Vagina (tissue), 2 donors: ENCODE measurements around the gene CHODL. TPM values are rescaled to one million over a fixed set of nuclear protein-coding genes. Genes with fewer than 3 reads are reported as not detected.

Source experiments
- DNase-seq, 2 donors: peaks; one replicate each; pipeline ENCODE4 v3.0.0-alpha.2; 2017; ENCODE audit errors: extremely low spot score in 2 of 2
- H3K27ac ChIP-seq: fragments of 200-600 bp; sonication (generic); one replicate; pipeline ENCODE4 v1.5.1; 2019
- H3K27me3 ChIP-seq: fragments of 200-600 bp; sonication (generic); one replicate; pipeline ENCODE4 v1.5.1; 2019
- H3K36me3 ChIP-seq, 2 donors: fragments of 200-600 bp; sonication (generic); one replicate each; pipeline ENCODE4 v1.5.1; 2017 to 2019
- H3K4me1 ChIP-seq: fragments of 200-600 bp; sonication (generic); one replicate; pipeline ENCODE4 v1.5.1; 2019
- H3K4me3 ChIP-seq, 2 donors: fragments of 200-600 bp; sonication (generic); 1 replicate in 1 of 2; 2 replicates in 1 of 2; pipeline ENCODE4 v1.5.1; 2016 to 2019
- H3K9me3 ChIP-seq: fragments of 200-600 bp; sonication (generic); one replicate; pipeline ENCODE4 v1.5.1; 2019
- POLR2A ChIP-seq, 2 donors: fragments of 450-650 bp; IDR thresholded peaks; one replicate each; pipeline ENCODE4 v1.6.1; 2017; ENCODE audit warnings: antibody characterized with exemption in 2 of 2, mild to moderate bottlenecking in 2 of 2, moderate library complexity in 2 of 2
- POLR2AphosphoS5 ChIP-seq, 2 donors: sonication (generic); formaldehyde crosslinking; IDR thresholded peaks; one replicate each; pipeline ENCODE4 v1.9.0; 2017; ENCODE audit warnings: antibody characterized with exemption in 2 of 2, mild to moderate bottlenecking in 2 of 2, low read depth in 1 of 2; ENCODE audit not compliant: insufficient read depth in 1 of 2
- intact Hi-C: fragments of 100-400 bp; cut with DNase I; formaldehyde crosslinking; loops from one replicate; pipeline ENCODE4 v1.15.1; 2023
- total RNA-seq: library from RNA; depleted of rRNA; stranded (reverse); fragments of >200 nt; gene quantifications from one replicate; pipeline ENCODE4 v1.2.3, GENCODE V29; 2016
- TF ChIP-seq, protein P1 (sequence below), 3 experiments: fragments of 450-650 bp in 2 of 3; fragments of 200-600 bp in 1 of 3; sonication (generic) in 1 of 3; IDR thresholded peaks; one replicate each; pipeline ENCODE4 v1.5.1; 2017 to 2019; ENCODE audit warnings: antibody characterized with exemption in 3 of 3, mild to moderate bottlenecking in 2 of 3, moderate library complexity in 2 of 3

Gene CHODL
- total RNA-seq, 1 donor from 2014 or later = 3.2 TPM

DNA sequence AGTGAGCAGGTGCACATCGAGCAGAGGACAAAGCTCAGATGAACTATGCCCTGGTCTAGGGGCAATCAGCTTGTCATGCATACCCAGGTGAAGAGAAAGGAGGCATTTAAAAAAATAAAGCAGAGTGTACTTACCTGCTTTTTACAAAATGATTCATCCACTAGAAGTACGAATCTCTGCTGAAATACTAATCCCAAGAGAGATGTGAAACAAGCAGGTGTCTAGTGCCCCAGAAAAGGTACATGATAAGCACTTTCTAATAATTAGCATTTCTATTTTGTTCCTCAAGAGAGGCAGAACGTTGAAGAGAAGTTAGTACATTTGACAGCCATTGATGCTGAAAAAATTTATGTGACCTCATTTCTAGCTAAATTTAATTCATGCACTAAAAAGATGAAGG lies 31.1 kb downstream of the CHODL start:
- no peak for DNase-seq
- H3K27me3 ChIP-seq = no peaks in the 10 kb centered on the region
- intact Hi-C loops = no loop called here

GRCh38 chr21:18285379-18285778 lies 40.7 kb downstream of the CHODL start:
- TF ChIP-seq POLR2AphosphoS5 (IDR thresholded peaks at IDR 0.05; ENCODE audit: insufficient read depth in 1 of 2, low read depth in 1 of 2) (no peak), POLR2A (IDR thresholded peaks at IDR 0.05) (no peak)
- TF ChIP-seq, protein P1, sequence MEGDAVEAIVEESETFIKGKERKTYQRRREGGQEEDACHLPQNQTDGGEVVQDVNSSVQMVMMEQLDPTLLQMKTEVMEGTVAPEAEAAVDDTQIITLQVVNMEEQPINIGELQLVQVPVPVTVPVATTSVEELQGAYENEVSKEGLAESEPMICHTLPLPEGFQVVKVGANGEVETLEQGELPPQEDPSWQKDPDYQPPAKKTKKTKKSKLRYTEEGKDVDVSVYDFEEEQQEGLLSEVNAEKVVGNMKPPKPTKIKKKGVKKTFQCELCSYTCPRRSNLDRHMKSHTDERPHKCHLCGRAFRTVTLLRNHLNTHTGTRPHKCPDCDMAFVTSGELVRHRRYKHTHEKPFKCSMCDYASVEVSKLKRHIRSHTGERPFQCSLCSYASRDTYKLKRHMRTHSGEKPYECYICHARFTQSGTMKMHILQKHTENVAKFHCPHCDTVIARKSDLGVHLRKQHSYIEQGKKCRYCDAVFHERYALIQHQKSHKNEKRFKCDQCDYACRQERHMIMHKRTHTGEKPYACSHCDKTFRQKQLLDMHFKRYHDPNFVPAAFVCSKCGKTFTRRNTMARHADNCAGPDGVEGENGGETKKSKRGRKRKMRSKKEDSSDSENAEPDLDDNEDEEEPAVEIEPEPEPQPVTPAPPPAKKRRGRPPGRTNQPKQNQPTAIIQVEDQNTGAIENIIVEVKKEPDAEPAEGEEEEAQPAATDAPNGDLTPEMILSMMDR (IDR thresholded peaks at IDR 0.05) = no peak
- Histone ChIP-seq H3K9me3 (no peaks in the 10 kb centered on the region), H3K27ac (no peak overlapping the region), H3K27me3 (no peaks in the 10 kb centered on the region), H3K4me3 (no peak overlapping the region), H3K36me3 (no peaks in the 10 kb centered on the region), H3K4me1 (no peaks in the 10 kb centered on the region)
- intact Hi-C loops = no loop called here
- DNase-seq = no peak

More for the DNA sequence above, 31.1 kb downstream of the CHODL start:
- Histone ChIP-seq H3K27ac (no peak overlapping the region), H3K4me1 (no peaks in the 10 kb centered on the region), H3K9me3 (no peaks in the 10 kb centered on the region), H3K4me3 (no peak overlapping the region), H3K36me3 (no peaks in the 10 kb centered on the region)
- no peak for TF ChIP-seq POLR2AphosphoS5 (IDR thresholded peaks at IDR 0.05; ENCODE audit: insufficient read depth in 1 of 2, low read depth in 1 of 2)
- TF ChIP-seq, protein P1 (IDR thresholded peaks at IDR 0.05) = no peak
- TF ChIP-seq POLR2A (IDR thresholded peaks at IDR 0.05) = no peak

DNA sequence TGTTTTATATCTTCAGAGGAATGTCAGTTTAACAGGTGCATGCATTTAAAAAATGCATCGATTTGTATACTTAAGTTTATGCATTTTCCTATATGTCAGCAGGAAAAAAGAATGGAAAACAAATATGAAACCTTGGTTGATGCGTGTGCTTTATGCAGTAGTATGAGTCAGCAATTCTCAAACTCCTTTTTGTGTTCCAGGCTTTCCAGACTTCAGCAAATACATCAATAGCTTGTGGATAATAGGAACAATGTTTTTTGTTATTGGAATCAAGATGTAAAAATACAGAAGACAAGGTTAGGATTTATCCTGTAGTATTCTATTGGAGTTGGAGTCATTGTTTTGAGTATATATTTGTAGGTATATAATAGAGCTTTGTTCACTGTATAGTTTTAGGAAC lies 45.2 kb downstream of the CHODL start:
- Histone ChIP-seq H3K4me1 (no peaks in the 10 kb centered on the region), H3K27me3 (no peaks in the 10 kb centered on the region), H3K36me3 (no peaks in the 10 kb centered on the region), H3K4me3 (no peak overlapping the region), H3K27ac (no peak overlapping the region), H3K9me3 (no peaks in the 10 kb centered on the region)
- intact Hi-C loops = no loop called here
- TF ChIP-seq POLR2AphosphoS5 (IDR thresholded peaks at IDR 0.05; ENCODE audit: insufficient read depth in 1 of 2, low read depth in 1 of 2) (no peak), POLR2A (IDR thresholded peaks at IDR 0.05) (no peak)
- TF ChIP-seq, protein P1 (IDR thresholded peaks at IDR 0.05) = no peak
- no peak for DNase-seq

GRCh38 chr21:18294100-18294499 lies 49.5 kb downstream of the CHODL start:
- H3K4me1 ChIP-seq = no peaks in the 10 kb centered on the region
- TF ChIP-seq, protein P1 (IDR thresholded peaks at IDR 0.05) = no peak
- no peak for TF ChIP-seq POLR2AphosphoS5 (IDR thresholded peaks at IDR 0.05; ENCODE audit: insufficient read depth in 1 of 2, low read depth in 1 of 2)
- no peak for TF ChIP-seq POLR2A (IDR thresholded peaks at IDR 0.05)
- intact Hi-C loops = no loop called here

GRCh38 chr21:18298228-18298627 lies 53.6 kb downstream of the CHODL start:
- H3K36me3 ChIP-seq = no peaks in the 10 kb centered on the region
- TF ChIP-seq, protein P1 (IDR thresholded peaks at IDR 0.05) = no peak
- no peak for TF ChIP-seq POLR2AphosphoS5 (IDR thresholded peaks at IDR 0.05; ENCODE audit: insufficient read depth in 1 of 2, low read depth in 1 of 2)
- no peak for TF ChIP-seq POLR2A (IDR thresholded peaks at IDR 0.05)
- no peaks in the 10 kb centered on the region for H3K9me3 ChIP-seq
- no peak overlapping the region for H3K4me3 ChIP-seq
- no peak for DNase-seq
- intact Hi-C loops = no loop called here
- H3K27ac ChIP-seq = no peak overlapping the region
- no peaks in the 10 kb centered on the region for H3K4me1 ChIP-seq
- no peaks in the 10 kb centered on the region for H3K27me3 ChIP-seq

More at GRCh38 chr21:18294100-18294499, 49.5 kb downstream of the CHODL start:
- Histone ChIP-seq H3K9me3 (no peaks in the 10 kb centered on the region), H3K4me3 (no peak overlapping the region), H3K27ac (no peak overlapping the region), H3K36me3 (no peaks in the 10 kb centered on the region), H3K27me3 (no peaks in the 10 kb centered on the region)
- no peak for DNase-seq

Other genes starting within 250 kb of the CHODL start
- gene TMPRSS15, start 159.0 kb downstream of the CHODL start, total RNA-seq = not detected